Endothelial cell of umbilical vein (primary cell): ENCODE results near the gene MVP. TPM values are rescaled to one million over a fixed set of nuclear protein-coding genes. Genes with fewer than 3 reads are reported as not detected.

Experiments
- BruUV-seq: library from RNA; stranded (reverse); fragments of 400-500 nt; replicated peaks from 2 replicates; lab custom pipeline; 2021; lab: Mats Ljungman, UMichigan
- CTCF ChIA-PET: fragments of 300-600, 350-600 bp; sonication (Branson Sonifier 250); formaldehyde crosslinking; loops from one replicate; lab custom pipeline; 2021; ENCODE audit warnings: antibody characterized with exemption, inconsistent platforms; lab: Charles Lee
- POLR2A ChIA-PET: fragments of 300-600, 350-600 bp; sonication (Branson Sonifier 250); formaldehyde crosslinking; loops from one replicate; lab custom pipeline; 2021; ENCODE audit warnings: antibody characterized with exemption, inconsistent platforms; lab: Charles Lee
- DNase-seq: peaks from one replicate; pipeline ENCODE4 v3.0.0-alpha.2; 2011; ENCODE audit warnings: low read depth, low spot score
- FAIRE-seq: peaks from 2 replicates; lab custom pipeline; 2011; peaks lifted over from hg19 to GRCh38; lab: Jason Lieb, UNC
- H2AFZ ChIP-seq: 2 replicates; pipeline ENCODE4 v1.6.0; 2012; ENCODE audit warnings: low read depth, low read length, control low read depth, inconsistent platforms
- H3K27ac ChIP-seq: 2 replicates; pipeline ENCODE4 v1.5.1; 2011; ENCODE audit warnings: low read depth, mild to moderate bottlenecking, control low read depth, low read length, moderate library complexity; ENCODE audit not compliant: insufficient read depth
- H3K27me3 ChIP-seq, 2 experiments: 2 replicates each; pipeline versions ENCODE4 v1.6.0 to v1.6.1; 2011; ENCODE audit warnings: low read length in 2 of 2, mixed read lengths in 1 of 2; ENCODE audit not compliant: control insufficient read depth in 2 of 2, insufficient read depth in 2 of 2
- H3K36me3 ChIP-seq, 2 experiments: 2 replicates in 1 of 2; 3 replicates in 1 of 2; pipeline ENCODE4 v1.5.1; 2011; ENCODE audit warnings: low read length in 2 of 2, mild to moderate bottlenecking in 1 of 2, moderate library complexity in 1 of 2; ENCODE audit not compliant: control insufficient read depth in 2 of 2, insufficient read depth in 2 of 2; ENCODE audit errors: extremely low read depth in 1 of 2
- H3K4me1 ChIP-seq: 3 replicates; pipeline ENCODE4 v1.5.1; 2011; ENCODE audit warnings: mild to moderate bottlenecking, low read length; ENCODE audit not compliant: control insufficient read depth, insufficient read depth; ENCODE audit errors: extremely low read depth
- H3K4me2 ChIP-seq: 2 replicates; pipeline ENCODE4 v1.6.1; 2011; ENCODE audit warnings: low read length, control low read depth, mixed read lengths; ENCODE audit not compliant: insufficient read depth
- H3K4me3 ChIP-seq, 3 experiments: fragments of 200-600 bp in 1 of 3; sonication (generic), shearing (Covaris generic) in 1 of 3; replicated peaks in 1 of 3; 2 replicates each; pipeline ENCODE4 v1.5.1; 2011 to 2016; ENCODE audit warnings: control low read depth in 3 of 3, low read length in 3 of 3, mild to moderate bottlenecking in 2 of 3, inconsistent platforms in 1 of 3, low read depth in 1 of 3, moderate library complexity in 1 of 3; ENCODE audit not compliant: insufficient read depth in 1 of 3
- H3K79me2 ChIP-seq: 2 replicates; pipeline ENCODE4 v1.6.0; 2012; ENCODE audit warnings: low read length, inconsistent platforms; ENCODE audit not compliant: control insufficient read depth, insufficient read depth
- H3K9ac ChIP-seq: replicated peaks from 2 replicates; pipeline ENCODE3; 2011; ENCODE audit warnings: low read length, control low read depth; ENCODE audit not compliant: insufficient read depth; ENCODE audit errors: extremely low read depth
- H3K9me1 ChIP-seq: replicated peaks from 3 replicates; pipeline ENCODE4 v1.6.0; 2011; ENCODE audit warnings: mild to moderate bottlenecking, low read length; ENCODE audit not compliant: control insufficient read depth, insufficient read depth; ENCODE audit errors: extremely low read depth
- H3K9me3 ChIP-seq: replicated peaks from 2 replicates; pipeline ENCODE4 v1.5.1; 2012; ENCODE audit warnings: low read length, inconsistent platforms; ENCODE audit not compliant: control insufficient read depth, insufficient read depth
- H4K20me1 ChIP-seq: replicated peaks from 2 replicates; pipeline ENCODE3; 2011; ENCODE audit warnings: mild to moderate bottlenecking, low read length; ENCODE audit not compliant: control insufficient read depth, insufficient read depth; ENCODE audit errors: extremely low read depth
- EZH2 ChIP-seq: IDR thresholded peaks from 2 replicates; pipeline ENCODE4 v1.6.1; 2012; ENCODE audit warnings: borderline replicate concordance, low read depth, mild to moderate bottlenecking, moderate library complexity, low read length, inconsistent platforms; ENCODE audit not compliant: severe bottlenecking
- FOS ChIP-seq: IDR thresholded peaks from 2 replicates; pipeline ENCODE4 v1.6.1; 2011; ENCODE audit warnings: mild to moderate bottlenecking, low read length, moderate library complexity, borderline replicate concordance; ENCODE audit not compliant: insufficient read depth
- GATA2 ChIP-seq: IDR thresholded peaks from 2 replicates; pipeline ENCODE4 v1.7.0; 2011; ENCODE audit warnings: low read depth, mild to moderate bottlenecking, moderate library complexity, mixed read lengths, low read length; ENCODE audit not compliant: insufficient read length, insufficient read depth
- JUN ChIP-seq: IDR thresholded peaks from 2 replicates; pipeline ENCODE4 v1.6.1; 2011; ENCODE audit warnings: borderline replicate concordance, low read depth; ENCODE audit not compliant: insufficient read length, insufficient read depth
- MYC ChIP-seq: IDR thresholded peaks from one replicate; pipeline ENCODE4 v1.6.1; 2011; ENCODE audit warnings: mild to moderate bottlenecking, low read depth, low read length
- POLR2A ChIP-seq: IDR thresholded peaks from 2 replicates; pipeline ENCODE4 v1.6.1; 2012; ENCODE audit warnings: low read depth, mild to moderate bottlenecking, control low read depth, low read length
- POLR2AphosphoS5 ChIP-seq: IDR thresholded peaks from 2 replicates; pipeline ENCODE4 v1.6.1; 2012; ENCODE audit warnings: low read depth, mild to moderate bottlenecking, control low read depth, low read length, moderate library complexity; ENCODE audit not compliant: insufficient read depth
- dilution Hi-C: fragments of 300-500 bp; cut with MboI; formaldehyde crosslinking; loops from one replicate; pipeline ENCODE4 v1.15.0; 2019; ENCODE audit warnings: low sequenced_read_pairs; ENCODE audit not compliant: extremely low pct_ligation_motif_present
- intact Hi-C: fragments of 100-400 bp; cut with micrococcal nuclease; formaldehyde crosslinking; loops from one replicate; pipeline ENCODE4 v1.10.0; 2022
- polyA plus RNA-seq, 4 experiments: library from polyadenylated mRNA; depleted of rRNA in 3 of 4; stranded (reverse) in 3 of 4; unstranded in 1 of 4; fragments of >200 nt; gene quantifications; 2 replicates each; pipeline versions ENCODE4 v1.2.1 to v1.2.3, GENCODE V29; 2011 to 2012; ENCODE audit warnings: missing spikeins in 1 of 4
- total RNA-seq: library from RNA; stranded (reverse); gene quantifications from 2 replicates; pipeline ENCODE4 v1.2.3, GENCODE V29; 2021
- TF ChIP-seq, protein P1 (sequence below): IDR thresholded peaks from 2 replicates; pipeline ENCODE4 v1.6.1; 2011; ENCODE audit not compliant: insufficient read depth, insufficient read length
- TF ChIP-seq, protein P2 (sequence below), 2 donors: IDR thresholded peaks; 1 replicate in 1 of 2; 2 replicates in 1 of 2; pipeline ENCODE4 v1.5.1; 2011; ENCODE audit warnings: low read length in 2 of 2, mild to moderate bottlenecking in 2 of 2, moderate library complexity in 2 of 2, control low read depth in 1 of 2, inconsistent platforms in 1 of 2, low read depth in 1 of 2; ENCODE audit not compliant: insufficient read depth in 1 of 2; ENCODE audit errors: extremely low read depth in 1 of 2

Gene MVP
- total and polyA plus RNA-seq, 2 donors (not counting 3 experiments of a cell fraction or from before 2014, with no cell fraction given) = 49.8 to 118 TPM

DNA sequence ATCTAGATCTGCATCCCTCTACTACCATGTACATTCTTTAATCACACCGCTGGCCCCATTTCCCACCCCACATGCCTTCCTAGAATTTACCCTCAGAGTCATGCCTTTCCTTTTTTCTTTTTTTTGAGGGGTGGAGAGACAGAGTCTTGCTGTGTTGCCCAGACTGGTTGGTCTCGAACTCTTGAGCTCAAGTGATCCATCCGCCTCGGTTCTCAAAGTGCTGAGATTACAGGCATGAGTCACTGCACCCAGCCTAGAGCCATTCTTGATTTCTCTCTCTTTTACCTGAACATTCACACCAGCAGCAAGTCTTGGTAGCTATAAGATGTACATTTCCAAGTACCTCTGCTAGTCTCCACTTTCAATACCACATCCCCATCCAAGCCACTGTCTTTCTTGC lies 2.2 kb upstream of the MVP start:
- H3K27ac ChIP-seq = no peak overlapping the region
- ChIA-PET POLR2A (no interaction called here), CTCF (interaction anchor here (0.8 to 8.2 kb wide), 5 partner anchors 9 to 118 kb away, joined by 3 to 140 read pairs (median 3); no protein-coding TSS in a partner anchor)
- no peak for TF ChIP-seq POLR2AphosphoS5
- TF ChIP-seq, protein P1, sequence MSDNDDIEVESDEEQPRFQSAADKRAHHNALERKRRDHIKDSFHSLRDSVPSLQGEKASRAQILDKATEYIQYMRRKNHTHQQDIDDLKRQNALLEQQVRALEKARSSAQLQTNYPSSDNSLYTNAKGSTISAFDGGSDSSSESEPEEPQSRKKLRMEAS = no peak
- TF ChIP-seq GATA2 = no peak
- no peak for TF ChIP-seq POLR2A
- no peak for TF ChIP-seq EZH2
- no peak for TF ChIP-seq JUN
- TF ChIP-seq, protein P2, sequence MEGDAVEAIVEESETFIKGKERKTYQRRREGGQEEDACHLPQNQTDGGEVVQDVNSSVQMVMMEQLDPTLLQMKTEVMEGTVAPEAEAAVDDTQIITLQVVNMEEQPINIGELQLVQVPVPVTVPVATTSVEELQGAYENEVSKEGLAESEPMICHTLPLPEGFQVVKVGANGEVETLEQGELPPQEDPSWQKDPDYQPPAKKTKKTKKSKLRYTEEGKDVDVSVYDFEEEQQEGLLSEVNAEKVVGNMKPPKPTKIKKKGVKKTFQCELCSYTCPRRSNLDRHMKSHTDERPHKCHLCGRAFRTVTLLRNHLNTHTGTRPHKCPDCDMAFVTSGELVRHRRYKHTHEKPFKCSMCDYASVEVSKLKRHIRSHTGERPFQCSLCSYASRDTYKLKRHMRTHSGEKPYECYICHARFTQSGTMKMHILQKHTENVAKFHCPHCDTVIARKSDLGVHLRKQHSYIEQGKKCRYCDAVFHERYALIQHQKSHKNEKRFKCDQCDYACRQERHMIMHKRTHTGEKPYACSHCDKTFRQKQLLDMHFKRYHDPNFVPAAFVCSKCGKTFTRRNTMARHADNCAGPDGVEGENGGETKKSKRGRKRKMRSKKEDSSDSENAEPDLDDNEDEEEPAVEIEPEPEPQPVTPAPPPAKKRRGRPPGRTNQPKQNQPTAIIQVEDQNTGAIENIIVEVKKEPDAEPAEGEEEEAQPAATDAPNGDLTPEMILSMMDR (IDR thresholded peaks at IDR 0.05; ENCODE audit: extremely low read depth in 1 of 2, insufficient read depth in 1 of 2, low read depth in 1 of 2, low read length in 2 of 2) = no peak
- TF ChIP-seq MYC = no peak
- no peak for TF ChIP-seq FOS
- H3K4me3 ChIP-seq = no peak overlapping the region
- dilution Hi-C loops = no loop called here
- no peaks in the 10 kb centered on the region for H3K9me1 ChIP-seq
- no peaks in the 10 kb centered on the region for H3K9me3 ChIP-seq
- FAIRE-seq = no peak
- peaks cover 0 to 5% of the 10 kb centered on the region in 2 experiments for H3K36me3 ChIP-seq
- no peak for DNase-seq
- H4K20me1 ChIP-seq = no peaks in the 10 kb centered on the region
- peaks cover 40% of the 10 kb centered on the region for H3K4me1 ChIP-seq
- H3K4me2 ChIP-seq = no peak overlapping the region
- BruUV-seq = no TSS peak
- intact Hi-C loops = no loop called here
- peaks cover 30% of the 10 kb centered on the region for H3K79me2 ChIP-seq
- H3K9ac ChIP-seq = no peak overlapping the region
- H2AFZ ChIP-seq = no peak overlapping the region
- no peaks in the 10 kb centered on the region for H3K27me3 ChIP-seq
